Stimulated activated CD4-positive, alpha-beta T cell treated with anti-CD3 and anti-CD28 coated beads, Interleukin-2, amount 100 ng/mL, for 24 hours (primary cell): Measurements from ENCODE around the gene LRRK1.

ENCODE experiments used
- DNase-seq, 2 donors: peaks; one replicate each; pipeline ENCODE4 v3.0.0-alpha.2; 2020

Gene LRRK1

GRCh38 chr15:101024706-101025500 lies 105.7 kb downstream of the LRRK1 start:
- peak in 1 of 2 donors; percentile 15 for DNase-seq

- DNase-seq: peak in 1 of 2 donors; percentile 4
Observed at GRCh38 chr15:101025501-101025885, 106.3 kb downstream of the LRRK1 start.

- DNase-seq: peak in 1 of 2 donors; percentile 14
Observed at GRCh38 chr15:101025896-101026631, 106.9 kb downstream of the LRRK1 start.

GRCh38 chr15:101026656-101027272 lies 107.6 kb downstream of the LRRK1 start:
- DNase-seq: peak in 1 of 2 donors; percentile 12

- DNase-seq: peak in 1 of 2 donors; percentile 6
Observed at GRCh38 chr15:101027273-101027901, 108.2 kb downstream of the LRRK1 start.

GRCh38 chr15:101027920-101028319 lies 108.8 kb downstream of the LRRK1 start:
- DNase-seq: no peak

GRCh38 chr15:101028321-101028720 lies 109.2 kb downstream of the LRRK1 start:
- peak in 1 of 2 donors; percentile 3 for DNase-seq

- DNase-seq: peak in 1 of 2 donors; percentile 11
Observed at GRCh38 chr15:101028772-101029438, 109.7 kb downstream of the LRRK1 start.

- DNase-seq: peak in 1 of 2 donors; percentile 4
Observed at GRCh38 chr15:101029971-101030661, 111.0 kb downstream of the LRRK1 start.

- no peak for DNase-seq
Observed at GRCh38 chr15:101031213-101031612, 112.1 kb downstream of the LRRK1 start.

- no peak for DNase-seq
Observed at GRCh38 chr15:101033801-101034200, 114.6 kb downstream of the LRRK1 start.

- DNase-seq: no peak
Observed at GRCh38 chr15:101035611-101036010, 116.5 kb downstream of the LRRK1 start.

GRCh38 chr15:101036189-101036588 lies 117.0 kb downstream of the LRRK1 start:
- DNase-seq: no peak

GRCh38 chr15:101037090-101037830 lies 118.1 kb downstream of the LRRK1 start:
- peak in 1 of 2 donors; percentile 8 for DNase-seq

GRCh38 chr15:101038327-101039003 lies 119.3 kb downstream of the LRRK1 start:
- peak in 1 of 2 donors; percentile 8 for DNase-seq

- DNase-seq: no peak
Observed at GRCh38 chr15:101039461-101039860, 120.3 kb downstream of the LRRK1 start.

GRCh38 chr15:101042320-101042719 lies 123.2 kb downstream of the LRRK1 start:
- peak in 1 of 2 donors; percentile 7 for DNase-seq

- DNase-seq: peak in 1 of 2 donors; percentile 6
Observed at GRCh38 chr15:101043011-101043410, 123.9 kb downstream of the LRRK1 start.

- DNase-seq: peak in 1 of 2 donors; percentile 4
Observed at GRCh38 chr15:101043911-101044624, 124.9 kb downstream of the LRRK1 start.
